Endothelial cell of umbilical vein (primary cell): ENCODE measurements around the gene PPP3CA. TPM values are rescaled to one million over a fixed set of nuclear protein-coding genes. Genes with fewer than 3 reads are reported as not detected.
A peak's percentile ranks its signal among the peaks of the same experiment; 100 is the strongest.
"Not testable (repeated sequence)": the region's sequence is repeated elsewhere in the genome, so short reads cannot be mapped to it uniquely, and the experiment has no call there.

Source experiments
- BruUV-seq: library from RNA; stranded (reverse); fragments of 400-500 nt; replicated peaks from 2 replicates; lab custom pipeline; 2021; lab: Mats Ljungman, UMichigan
- CTCF ChIA-PET: fragments of 300-600, 350-600 bp; sonication (Branson Sonifier 250); formaldehyde crosslinking; loops from one replicate; lab custom pipeline; 2021; ENCODE audit warnings: antibody characterized with exemption, inconsistent platforms; lab: Charles Lee
- POLR2A ChIA-PET: fragments of 300-600, 350-600 bp; sonication (Branson Sonifier 250); formaldehyde crosslinking; loops from one replicate; lab custom pipeline; 2021; ENCODE audit warnings: antibody characterized with exemption, inconsistent platforms; lab: Charles Lee
- DNase-seq: peaks from one replicate; pipeline ENCODE4 v3.0.0-alpha.2; 2011; ENCODE audit warnings: low read depth, low spot score
- FAIRE-seq: peaks from 2 replicates; lab custom pipeline; 2011; peaks lifted over from hg19 to GRCh38; lab: Jason Lieb, UNC
- H2AFZ ChIP-seq: 2 replicates; pipeline ENCODE4 v1.6.0; 2012; ENCODE audit warnings: low read depth, low read length, control low read depth, inconsistent platforms
- H3K27ac ChIP-seq: 2 replicates; pipeline ENCODE4 v1.5.1; 2011; ENCODE audit warnings: low read depth, mild to moderate bottlenecking, control low read depth, low read length, moderate library complexity; ENCODE audit not compliant: insufficient read depth
- H3K27me3 ChIP-seq, 2 experiments: 2 replicates each; pipeline versions ENCODE4 v1.6.0 to v1.6.1; 2011; ENCODE audit warnings: low read length in 2 of 2, mixed read lengths in 1 of 2; ENCODE audit not compliant: control insufficient read depth in 2 of 2, insufficient read depth in 2 of 2
- H3K36me3 ChIP-seq, 2 experiments: 2 replicates in 1 of 2; 3 replicates in 1 of 2; pipeline ENCODE4 v1.5.1; 2011; ENCODE audit warnings: low read length in 2 of 2, mild to moderate bottlenecking in 1 of 2, moderate library complexity in 1 of 2; ENCODE audit not compliant: control insufficient read depth in 2 of 2, insufficient read depth in 2 of 2; ENCODE audit errors: extremely low read depth in 1 of 2
- H3K4me1 ChIP-seq: 3 replicates; pipeline ENCODE4 v1.5.1; 2011; ENCODE audit warnings: mild to moderate bottlenecking, low read length; ENCODE audit not compliant: control insufficient read depth, insufficient read depth; ENCODE audit errors: extremely low read depth
- H3K4me2 ChIP-seq: 2 replicates; pipeline ENCODE4 v1.6.1; 2011; ENCODE audit warnings: low read length, control low read depth, mixed read lengths; ENCODE audit not compliant: insufficient read depth
- H3K4me3 ChIP-seq, 3 experiments: fragments of 200-600 bp in 1 of 3; sonication (generic), shearing (Covaris generic) in 1 of 3; replicated peaks in 1 of 3; 2 replicates each; pipeline ENCODE4 v1.5.1; 2011 to 2016; ENCODE audit warnings: control low read depth in 3 of 3, low read length in 3 of 3, mild to moderate bottlenecking in 2 of 3, inconsistent platforms in 1 of 3, low read depth in 1 of 3, moderate library complexity in 1 of 3; ENCODE audit not compliant: insufficient read depth in 1 of 3
- H3K79me2 ChIP-seq: 2 replicates; pipeline ENCODE4 v1.6.0; 2012; ENCODE audit warnings: low read length, inconsistent platforms; ENCODE audit not compliant: control insufficient read depth, insufficient read depth
- H3K9ac ChIP-seq: replicated peaks from 2 replicates; pipeline ENCODE3; 2011; ENCODE audit warnings: low read length, control low read depth; ENCODE audit not compliant: insufficient read depth; ENCODE audit errors: extremely low read depth
- H3K9me1 ChIP-seq: replicated peaks from 3 replicates; pipeline ENCODE4 v1.6.0; 2011; ENCODE audit warnings: mild to moderate bottlenecking, low read length; ENCODE audit not compliant: control insufficient read depth, insufficient read depth; ENCODE audit errors: extremely low read depth
- H3K9me3 ChIP-seq: replicated peaks from 2 replicates; pipeline ENCODE4 v1.5.1; 2012; ENCODE audit warnings: low read length, inconsistent platforms; ENCODE audit not compliant: control insufficient read depth, insufficient read depth
- H4K20me1 ChIP-seq: replicated peaks from 2 replicates; pipeline ENCODE3; 2011; ENCODE audit warnings: mild to moderate bottlenecking, low read length; ENCODE audit not compliant: control insufficient read depth, insufficient read depth; ENCODE audit errors: extremely low read depth
- EZH2 ChIP-seq: IDR thresholded peaks from 2 replicates; pipeline ENCODE4 v1.6.1; 2012; ENCODE audit warnings: borderline replicate concordance, low read depth, mild to moderate bottlenecking, moderate library complexity, low read length, inconsistent platforms; ENCODE audit not compliant: severe bottlenecking
- FOS ChIP-seq: IDR thresholded peaks from 2 replicates; pipeline ENCODE4 v1.6.1; 2011; ENCODE audit warnings: mild to moderate bottlenecking, low read length, moderate library complexity, borderline replicate concordance; ENCODE audit not compliant: insufficient read depth
- GATA2 ChIP-seq: IDR thresholded peaks from 2 replicates; pipeline ENCODE4 v1.7.0; 2011; ENCODE audit warnings: low read depth, mild to moderate bottlenecking, moderate library complexity, mixed read lengths, low read length; ENCODE audit not compliant: insufficient read length, insufficient read depth
- JUN ChIP-seq: IDR thresholded peaks from 2 replicates; pipeline ENCODE4 v1.6.1; 2011; ENCODE audit warnings: borderline replicate concordance, low read depth; ENCODE audit not compliant: insufficient read length, insufficient read depth
- MAX ChIP-seq: IDR thresholded peaks from 2 replicates; pipeline ENCODE4 v1.6.1; 2011; ENCODE audit not compliant: insufficient read depth, insufficient read length
- MYC ChIP-seq: IDR thresholded peaks from one replicate; pipeline ENCODE4 v1.6.1; 2011; ENCODE audit warnings: mild to moderate bottlenecking, low read depth, low read length
- dilution Hi-C: fragments of 300-500 bp; cut with MboI; formaldehyde crosslinking; loops from one replicate; pipeline ENCODE4 v1.15.0; 2019; ENCODE audit warnings: low sequenced_read_pairs; ENCODE audit not compliant: extremely low pct_ligation_motif_present
- intact Hi-C: fragments of 100-400 bp; cut with micrococcal nuclease; formaldehyde crosslinking; loops from one replicate; pipeline ENCODE4 v1.10.0; 2022
- polyA plus RNA-seq, 4 experiments: library from polyadenylated mRNA; depleted of rRNA in 3 of 4; stranded (reverse) in 3 of 4; unstranded in 1 of 4; fragments of >200 nt; gene quantifications; 2 replicates each; pipeline versions ENCODE4 v1.2.1 to v1.2.3, GENCODE V29; 2011 to 2012; ENCODE audit warnings: missing spikeins in 1 of 4
- total RNA-seq: library from RNA; stranded (reverse); gene quantifications from 2 replicates; pipeline ENCODE4 v1.2.3, GENCODE V29; 2021

PPP3CA gene
- total and polyA plus RNA-seq, 2 donors (not counting 3 experiments of a cell fraction or from before 2014, with no cell fraction given), result 7.0 to 43.3 TPM

- no peak overlapping the region for H3K9ac ChIP-seq
- H3K4me3 ChIP-seq, result no peak overlapping the region
- H4K20me1 ChIP-seq, result no peaks in the 10 kb centered on the region
- no peak overlapping the region for H3K27ac ChIP-seq
- H3K36me3 ChIP-seq, result no peaks in the 10 kb centered on the region
- H2AFZ ChIP-seq, result no peak overlapping the region
- TF ChIP-seq MYC, result no peak
- TF ChIP-seq EZH2, result no peak
- TF ChIP-seq GATA2, result no peak
- no peak for TF ChIP-seq FOS
- TF ChIP-seq MAX, result no peak
- no peak for TF ChIP-seq JUN
- DNase-seq (no peak), FAIRE-seq (no peak)
- no peaks in the 10 kb centered on the region for H3K9me3 ChIP-seq
- no peaks in the 10 kb centered on the region for H3K79me2 ChIP-seq
- ChIA-PET POLR2A (no interaction called here), CTCF (interaction anchor here (0.8 to 1.1 kb wide), 2 partner anchors 22 to 32 kb away, joined by 3 read pairs; no protein-coding TSS in a partner anchor)
- H3K9me1 ChIP-seq, result no peaks in the 10 kb centered on the region
- H3K4me1 ChIP-seq, result no peaks in the 10 kb centered on the region
- no TSS peak for BruUV-seq
- dilution Hi-C loops, result no loop called here
- intact Hi-C loops, result no loop called here
- no peaks in the 10 kb centered on the region for H3K27me3 ChIP-seq
- peak overlapping the region; percentile 22 for H3K4me2 ChIP-seq
Observed at GRCh38 chr4:101135371-101136010, 211.8 kb downstream of the PPP3CA start.

- H3K36me3 ChIP-seq, H3K9me3 ChIP-seq, BruUV-seq, H2AFZ ChIP-seq, H4K20me1 ChIP-seq, dilution Hi-C loops, H3K4me1 ChIP-seq, H3K4me3 ChIP-seq, H3K79me2 ChIP-seq, H3K4me2 ChIP-seq, H3K9me1 ChIP-seq, CTCF ChIA-PET, H3K27ac ChIP-seq, POLR2A ChIA-PET, H3K9ac ChIP-seq, intact Hi-C loops, H3K27me3 ChIP-seq, FAIRE-seq, DNase-seq: not testable (repeated sequence)
Observed at GRCh38 chr4:101131058-101131457, 216.3 kb downstream of the PPP3CA start.

- DNase-seq, POLR2A ChIA-PET, H3K4me3 ChIP-seq, H3K9me1 ChIP-seq, H3K4me2 ChIP-seq, FAIRE-seq, H3K27me3 ChIP-seq, H3K79me2 ChIP-seq, H3K36me3 ChIP-seq, intact Hi-C loops, H3K9ac ChIP-seq, dilution Hi-C loops, BruUV-seq, H3K9me3 ChIP-seq, H4K20me1 ChIP-seq, H3K27ac ChIP-seq, H3K4me1 ChIP-seq, H2AFZ ChIP-seq: not testable (repeated sequence)
- CTCF ChIA-PET, result interaction anchor here (1.2 kb wide), 1 partner anchor 9 kb away, joined by 3 read pairs; no protein-coding TSS in a partner anchor
Observed at GRCh38 chr4:101128898-101129297, 218.4 kb downstream of the PPP3CA start.
